Upper lobe of right lung (tissue), 1 donor: ENCODE measurements around the gene CD52. TPM values are rescaled to one million over a fixed set of nuclear protein-coding genes. Genes with fewer than 3 reads are reported as not detected.
"Not testable (repeated sequence)": the region's sequence is repeated elsewhere in the genome, so short reads cannot be mapped to it uniquely, and the experiment has no call there.

Source experiments
- ATAC-seq: fragments of 200-7000 bp; cut with Tn5 transposase; one replicate; pipeline ENCODE4 v1.9.1; 2020; ENCODE audit warnings: mild to moderate bottlenecking, moderate library complexity
- DNase-seq: peaks from one replicate; pipeline ENCODE4 v3.0.0-alpha.2; 2020
- H3K27ac ChIP-seq: fragments of 200-600 bp; one replicate; pipeline ENCODE4 v1.8.0; 2022
- H3K27me3 ChIP-seq: fragments of 200-600 bp; one replicate; pipeline ENCODE4 v1.8.0; 2022; ENCODE audit warnings: mild to moderate bottlenecking
- H3K36me3 ChIP-seq: fragments of 200-600 bp; one replicate; pipeline ENCODE4 v1.8.0; 2022
- H3K4me1 ChIP-seq: fragments of 200-600 bp; one replicate; pipeline ENCODE4 v1.8.0; 2022
- H3K4me3 ChIP-seq: fragments of 200-600 bp; one replicate; pipeline ENCODE4 v1.8.0; 2022; ENCODE audit warnings: mild to moderate bottlenecking
- H3K9me3 ChIP-seq: fragments of 200-600 bp; one replicate; pipeline ENCODE4 v1.8.0; 2022
- intact Hi-C: fragments of 100-400 bp; cut with DNase I; formaldehyde crosslinking; loops from one replicate; pipeline ENCODE4 v1.11.0; 2022
- total RNA-seq: library from RNA; stranded (reverse); fragmentation: NEBNext Ultra II Directional; extraction: Animal tissue kit (Norgen Biotek cat#: 25700); gene quantifications from one replicate; pipeline ENCODE4 v1.2.1, GENCODE V29; 2021
- TF ChIP-seq, protein P1 (sequence below): fragments of 200-600 bp; IDR thresholded peaks from one replicate; pipeline ENCODE4 v1.8.0; 2022; ENCODE audit warnings: antibody characterized with exemption
- donor health status: DM: no; HTN: yes; CAD: no; lungs with severe emphysema.

CD52 gene
- total RNA-seq, 1 donor from 2014 or later = 348 TPM

DNA sequence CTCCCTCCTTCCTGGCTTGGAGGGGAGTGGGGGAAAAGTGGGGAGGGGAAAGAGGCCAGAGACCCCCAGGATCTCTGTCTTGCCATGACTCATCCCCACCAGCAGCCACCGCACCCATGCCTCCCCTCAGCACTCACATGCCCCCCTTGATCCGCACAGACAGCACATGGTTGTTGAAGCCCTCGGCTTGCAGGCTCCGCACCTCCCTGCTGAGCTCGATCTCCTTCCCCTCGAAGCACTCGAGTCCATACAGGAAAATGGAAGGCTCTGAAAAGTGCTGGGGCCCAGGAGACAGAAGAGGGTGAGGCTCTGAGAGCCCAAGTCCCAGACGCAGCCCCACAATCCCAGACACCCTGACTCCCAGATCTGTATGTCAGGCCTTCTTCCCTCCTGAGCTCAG, 10.8 kb downstream of the CD52 start:
- ATAC-seq (no peak), DNase-seq (no peak)
- Histone ChIP-seq H3K4me1 (no peaks in the 10 kb centered on the region), H3K36me3 (no peaks in the 10 kb centered on the region), H3K27me3 (no peaks in the 10 kb centered on the region), H3K4me3 (no peak overlapping the region), H3K9me3 (no peaks in the 10 kb centered on the region), H3K27ac (no peak overlapping the region)
- intact Hi-C loops = no loop called here
- TF ChIP-seq, protein P1, sequence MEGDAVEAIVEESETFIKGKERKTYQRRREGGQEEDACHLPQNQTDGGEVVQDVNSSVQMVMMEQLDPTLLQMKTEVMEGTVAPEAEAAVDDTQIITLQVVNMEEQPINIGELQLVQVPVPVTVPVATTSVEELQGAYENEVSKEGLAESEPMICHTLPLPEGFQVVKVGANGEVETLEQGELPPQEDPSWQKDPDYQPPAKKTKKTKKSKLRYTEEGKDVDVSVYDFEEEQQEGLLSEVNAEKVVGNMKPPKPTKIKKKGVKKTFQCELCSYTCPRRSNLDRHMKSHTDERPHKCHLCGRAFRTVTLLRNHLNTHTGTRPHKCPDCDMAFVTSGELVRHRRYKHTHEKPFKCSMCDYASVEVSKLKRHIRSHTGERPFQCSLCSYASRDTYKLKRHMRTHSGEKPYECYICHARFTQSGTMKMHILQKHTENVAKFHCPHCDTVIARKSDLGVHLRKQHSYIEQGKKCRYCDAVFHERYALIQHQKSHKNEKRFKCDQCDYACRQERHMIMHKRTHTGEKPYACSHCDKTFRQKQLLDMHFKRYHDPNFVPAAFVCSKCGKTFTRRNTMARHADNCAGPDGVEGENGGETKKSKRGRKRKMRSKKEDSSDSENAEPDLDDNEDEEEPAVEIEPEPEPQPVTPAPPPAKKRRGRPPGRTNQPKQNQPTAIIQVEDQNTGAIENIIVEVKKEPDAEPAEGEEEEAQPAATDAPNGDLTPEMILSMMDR = no peak

DNA sequence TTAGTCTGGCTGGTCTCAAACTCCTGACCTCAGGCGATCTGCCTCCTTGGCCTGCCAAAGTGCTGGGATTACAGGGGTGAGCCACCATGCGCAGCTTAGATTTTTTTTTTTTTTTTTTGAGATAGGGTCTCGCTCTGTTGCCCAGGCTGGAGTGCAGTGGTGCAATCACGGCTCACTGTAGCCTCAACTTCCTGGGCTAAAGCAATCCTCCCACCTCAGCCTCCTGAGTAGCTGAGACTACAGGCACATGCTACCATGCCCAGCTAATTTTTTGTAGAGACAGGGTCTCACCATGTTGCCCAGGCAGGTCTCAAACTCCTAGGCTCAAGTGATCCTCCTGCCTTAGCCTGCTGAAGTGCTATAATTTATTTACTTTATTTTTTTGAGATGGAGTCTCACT, 11.6 kb downstream of the CD52 start:
- H3K4me3 ChIP-seq, H3K9me3 ChIP-seq, H3K27ac ChIP-seq, DNase-seq, H3K4me1 ChIP-seq, H3K27me3 ChIP-seq, H3K36me3 ChIP-seq, intact Hi-C loops, ATAC-seq: not testable (repeated sequence)

DNA sequence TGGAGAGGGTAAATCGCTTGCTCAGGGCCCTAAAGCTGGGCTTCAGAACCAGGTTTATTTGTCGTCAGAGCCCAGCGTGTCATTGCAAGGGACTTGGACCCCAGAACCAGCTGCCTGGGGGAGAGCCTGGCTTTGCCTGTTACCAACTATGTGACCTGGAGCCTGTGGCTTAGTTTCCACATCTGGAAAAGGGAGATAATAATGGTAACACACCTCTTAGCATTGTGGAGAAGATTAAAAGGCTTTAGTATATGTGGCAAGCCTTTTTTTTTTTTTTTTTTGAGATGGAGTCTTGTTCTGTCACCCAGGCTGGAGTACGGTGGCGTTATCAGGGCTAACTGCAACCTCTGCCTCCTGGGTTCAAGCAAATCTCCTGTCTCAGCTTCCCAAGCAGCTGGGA, 12.5 kb downstream of the CD52 start:
- Histone ChIP-seq H3K4me3 (no peak overlapping the region), H3K27ac (no peak overlapping the region), H3K36me3 (no peaks in the 10 kb centered on the region), H3K9me3 (no peaks in the 10 kb centered on the region), H3K4me1 (no peaks in the 10 kb centered on the region), H3K27me3 (peaks cover 13% of the 10 kb centered on the region)
- intact Hi-C loops = no loop called here
- TF ChIP-seq, protein P1 = no peak
- no peak for DNase-seq
- ATAC-seq = no peak

DNA sequence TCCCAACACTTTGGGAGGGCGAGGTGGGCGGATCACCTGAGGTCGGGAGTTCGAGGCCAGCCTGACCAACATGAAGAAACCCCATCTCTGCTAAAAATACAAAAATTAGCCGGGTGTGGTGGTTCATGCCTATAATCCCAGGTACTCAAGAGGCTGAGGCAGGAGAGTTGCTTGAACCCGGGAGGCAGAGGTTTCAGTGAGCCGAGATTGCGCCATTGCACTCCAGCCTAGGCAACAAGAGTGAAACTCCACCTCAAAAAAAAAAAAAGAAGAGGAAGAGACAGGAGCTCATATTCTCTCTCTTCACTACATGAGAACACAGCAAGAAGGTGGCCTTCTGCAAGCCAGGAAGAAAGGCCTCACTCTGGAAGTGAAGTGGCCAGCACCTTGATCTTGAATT, 15.6 kb downstream of the CD52 start:
- peaks cover 15% of the 10 kb centered on the region for H3K27me3 ChIP-seq
- H3K9me3 ChIP-seq, intact Hi-C loops, H3K4me1 ChIP-seq, H3K4me3 ChIP-seq, ATAC-seq, DNase-seq, H3K27ac ChIP-seq, H3K36me3 ChIP-seq: not testable (repeated sequence)

DNA sequence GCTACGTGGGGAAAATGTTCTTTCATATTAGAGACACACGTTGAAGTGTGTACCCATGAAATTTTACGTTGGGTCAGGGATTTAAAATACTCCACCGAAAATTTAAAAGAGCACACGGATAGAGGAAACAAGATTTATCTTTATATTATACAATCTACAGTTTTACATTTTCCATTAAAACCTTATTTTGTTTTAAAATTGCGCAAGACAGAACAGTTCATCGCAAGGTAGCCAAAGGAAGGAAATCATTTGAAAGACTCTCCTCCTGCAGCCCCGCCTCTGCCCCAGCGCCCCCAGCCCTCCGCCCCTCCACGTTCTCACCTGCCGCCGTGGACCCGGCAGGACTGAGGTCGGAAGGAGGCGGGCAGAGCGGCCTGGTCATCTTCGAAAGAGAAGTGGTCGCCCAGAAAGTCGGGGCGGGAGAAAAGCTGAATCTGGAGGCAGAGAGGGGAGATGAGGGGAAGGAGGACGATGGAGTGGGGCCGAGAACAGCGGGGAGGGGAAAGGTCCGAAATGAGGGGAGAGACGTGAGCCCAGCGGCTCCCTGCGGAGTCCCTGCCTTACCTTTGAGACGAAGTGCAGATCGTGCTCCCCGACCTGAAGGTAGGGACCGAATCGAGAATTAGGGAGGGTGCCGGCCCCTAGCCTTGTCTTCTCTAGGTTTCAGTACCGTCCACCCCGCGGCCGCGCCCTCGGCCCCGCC, 18.2 kb downstream of the CD52 start:
- intact Hi-C loops = no loop called here
- no peak for DNase-seq
- TF ChIP-seq, protein P1 = no peak
- Histone ChIP-seq H3K36me3 (no peaks in the 10 kb centered on the region), H3K4me1 (peaks cover 7% of the 10 kb centered on the region), H3K27ac (no peak overlapping the region), H3K4me3 (peak overlapping the region; percentile 58), H3K27me3 (peaks cover 15% of the 10 kb centered on the region), H3K9me3 (no peaks in the 10 kb centered on the region)
- peak; percentile 4 for ATAC-seq

DNA sequence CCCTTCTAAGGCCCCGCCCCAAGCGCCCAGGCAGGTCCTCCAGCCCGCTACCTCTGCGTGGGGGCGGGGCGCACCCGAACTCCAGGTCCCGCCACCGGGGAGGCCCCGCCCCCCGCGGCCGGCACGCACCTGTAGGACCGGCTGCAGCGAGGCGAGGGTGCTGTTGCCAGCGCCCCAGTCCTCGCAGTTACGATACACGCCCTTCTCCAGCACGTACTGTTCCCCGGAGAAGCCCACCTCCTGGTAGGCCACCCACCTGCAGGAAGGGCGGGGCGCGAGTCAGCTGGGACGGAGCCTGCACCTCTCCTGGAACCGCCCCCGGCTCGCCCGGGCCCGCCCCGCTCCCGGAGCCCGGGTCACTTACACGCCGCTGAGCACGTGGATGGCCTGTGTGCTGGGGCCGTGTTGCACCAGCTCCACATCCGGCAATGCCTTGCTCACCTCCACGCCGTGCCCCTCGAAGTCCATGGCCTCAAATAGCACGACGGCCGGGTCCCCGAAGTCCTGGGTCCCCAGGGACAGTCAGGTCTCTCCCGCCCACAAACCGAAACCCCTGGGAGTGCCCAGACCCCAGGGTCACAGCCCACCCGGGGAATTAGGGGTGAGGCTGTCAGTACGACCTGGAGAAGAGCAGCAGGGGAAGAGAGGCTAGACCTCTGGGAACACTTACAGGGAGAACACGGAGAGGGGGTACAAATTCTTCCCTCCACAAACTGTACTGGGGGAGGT, 18.9 kb downstream of the CD52 start:
- Histone ChIP-seq H3K27me3 (peaks cover 15% of the 10 kb centered on the region), H3K36me3 (no peaks in the 10 kb centered on the region), H3K4me3 (peak overlapping the region; percentile 58), H3K27ac (no peak overlapping the region), H3K9me3 (no peaks in the 10 kb centered on the region), H3K4me1 (peaks cover 7% of the 10 kb centered on the region)
- intact Hi-C loops = no loop called here
- ATAC-seq (peak; percentile 97), DNase-seq (peak; percentile 95)
- TF ChIP-seq, protein P1 = no peak
